Gastrocnemius medialis (tissue), 4 donors: ENCODE results near the gene SFMBT2. TPM values are rescaled to one million over a fixed set of nuclear protein-coding genes. Genes with fewer than 3 reads are reported as not detected.

Experiments
- ATAC-seq, 2 donors: fragments of 150-250 bp; one replicate each; pipeline ENCODE4 v1.9.1; 2016
- DNase-seq, 2 donors: peaks; one replicate each; pipeline ENCODE4 v3.0.0-alpha.2; 2019
- H3K27ac ChIP-seq, 4 donors: fragments of 200-600 bp; sonication (generic); 1 replicate in 1 of 4; 2 replicates in 3 of 4; pipeline ENCODE4 v1.5.1; 2016 to 2018; ENCODE audit warnings: mild to moderate bottlenecking in 2 of 4, moderate library complexity in 1 of 4
- H3K27me3 ChIP-seq, 3 donors: fragments of 200-600 bp; sonication (generic) in 2 of 3; 1 replicate in 1 of 3; 2 replicates in 2 of 3; pipeline versions ENCODE4 v1.5.1 to v1.6.0; 2016 to 2019; ENCODE audit warnings: mild to moderate bottlenecking in 1 of 3, moderate library complexity in 1 of 3
- H3K36me3 ChIP-seq, 2 donors: fragments of 200-600 bp; sonication (generic) in 1 of 2; one replicate each; pipeline ENCODE4 v1.5.1; 2017 to 2018
- H3K4me1 ChIP-seq, 2 donors: fragments of 200-600 bp; sonication (generic) in 1 of 2; one replicate each; pipeline ENCODE4 v1.5.1; 2016 to 2017; ENCODE audit warnings: mild to moderate bottlenecking in 2 of 2
- H3K4me3 ChIP-seq, 4 donors: fragments of 200-600 bp; sonication (generic) in 3 of 4; 1 replicate in 1 of 4; 2 replicates in 3 of 4; pipeline ENCODE4 v1.5.1; 2016 to 2019; ENCODE audit warnings: mild to moderate bottlenecking in 2 of 4
- H3K9me3 ChIP-seq, 3 donors: fragments of 200-600 bp; sonication (generic) in 2 of 3; 1 replicate in 1 of 3; 2 replicates in 2 of 3; pipeline ENCODE4 v1.5.1; 2016 to 2019
- CTCF ChIP-seq, 5 experiments: fragments of 450-650 bp in 3 of 5; fragments of 200-600 bp in 2 of 5; sonication (generic) in 2 of 5; IDR thresholded peaks in 4 of 5; conservative IDR thresholded peaks in 1 of 5; 1 replicate in 4 of 5; 2 replicates in 1 of 5; pipeline ENCODE4 v1.5.1; 2016 to 2019; ENCODE audit warnings: antibody characterized with exemption in 5 of 5, mild to moderate bottlenecking in 3 of 5, moderate library complexity in 3 of 5
- POLR2A ChIP-seq, 2 donors: fragments of 450-650 bp; IDR thresholded peaks; one replicate each; pipeline ENCODE4 v1.6.1; 2017; ENCODE audit warnings: antibody characterized with exemption in 2 of 2, mild to moderate bottlenecking in 2 of 2, moderate library complexity in 2 of 2
- in situ Hi-C, 4 donors: fragments of 200-750 bp; cut with MboI; loops; one replicate each; pipeline versions ENCODE4 v1.15.0 to v1.8.0; 2017; ENCODE audit warnings: low sequenced_read_pairs in 4 of 4
- intact Hi-C: fragments of 100-400 bp; cut with DNase I; formaldehyde crosslinking; loops from one replicate; pipeline ENCODE4 v1.15.1; 2023; ENCODE audit warnings: low total_unique reads
- total RNA-seq, 4 donors: library from RNA; depleted of rRNA; stranded (reverse); fragments of >200 nt; gene quantifications; one replicate each; pipeline versions ENCODE4 v1.1.0 to v1.2.3, GENCODE V29; 2016

The SFMBT2 gene
- total RNA-seq, 4 donors from 2014 or later: 1.1 to 6.9 (median 2.1) TPM

GRCh38 chr10:7411671-7412128, 866 bp upstream of the SFMBT2 start:
- intact Hi-C loops (no loop called here), in situ Hi-C loops (loop anchor here (10.0 to 25.0 kb wide), 6 partner anchors 147 to 999 kb away; no protein-coding TSS in a partner anchor)
- Histone ChIP-seq H3K4me3 (peak overlapping the region; percentile 58 to 83 (median 73)), H3K9me3 (no peaks in the 10 kb centered on the region), H3K4me1 (peaks cover 6 to 18% of the 10 kb centered on the region in 2 donors), H3K27me3 (no peaks in the 10 kb centered on the region), H3K27ac (peak overlapping the region in 1 of 4 donors; percentile 84), H3K36me3 (no peaks in the 10 kb centered on the region)
- DNase-seq (peak in 1 of 2 donors; percentile 17), ATAC-seq (no peak)
- TF ChIP-seq POLR2A (IDR thresholded peaks at IDR 0.05) (no peak), CTCF (IDR thresholded peaks at IDR 0.05 in 4 of 5, conservative IDR thresholded peaks at IDR 0.05 in 1 of 5) (no peak)

GRCh38 chr10:7410301-7410861, 453 bp downstream of the SFMBT2 start:
- no peaks in the 10 kb centered on the region for H3K9me3 ChIP-seq
- H3K36me3 ChIP-seq: no peaks in the 10 kb centered on the region
- TF ChIP-seq CTCF (IDR thresholded peaks at IDR 0.05 in 4 of 5, conservative IDR thresholded peaks at IDR 0.05 in 1 of 5): no peak
- TF ChIP-seq POLR2A (IDR thresholded peaks at IDR 0.05): no peak
- ATAC-seq (peak in 1 of 2 donors; percentile 5), DNase-seq (no peak)
- intact Hi-C loops (no loop called here), in situ Hi-C loops (loop anchor here (10.0 to 25.0 kb wide), 6 partner anchors 146 to 998 kb away; no protein-coding TSS in a partner anchor)
- H3K27me3 ChIP-seq: no peaks in the 10 kb centered on the region
- H3K27ac ChIP-seq: peak overlapping the region; percentile 76 to 85 (median 82)
- peaks cover 10 to 18% of the 10 kb centered on the region in 2 donors for H3K4me1 ChIP-seq
- peak overlapping the region; percentile 58 to 83 (median 73) for H3K4me3 ChIP-seq

- no peaks in the 10 kb centered on the region for H3K9me3 ChIP-seq
- H3K27me3 ChIP-seq: no peaks in the 10 kb centered on the region
- in situ Hi-C loops: loop anchor here (5.0 to 25.0 kb wide), 8 partner anchors 145 to 997 kb away; no protein-coding TSS in a partner anchor
- no peaks in the 10 kb centered on the region for H3K36me3 ChIP-seq
- no peak for TF ChIP-seq CTCF (IDR thresholded peaks at IDR 0.05 in 4 of 5, conservative IDR thresholded peaks at IDR 0.05 in 1 of 5)
- no peak for TF ChIP-seq POLR2A (IDR thresholded peaks at IDR 0.05)
- peak in 1 of 2 donors; percentile 32 for DNase-seq
- ATAC-seq: peak in 1 of 2 donors; percentile 18
- intact Hi-C loops: loop anchor here (2.0 to 10.0 kb wide), 2 partner anchors 191 to 1005 kb away; no protein-coding TSS in a partner anchor
- peaks cover 10 to 18% of the 10 kb centered on the region in 2 donors for H3K4me1 ChIP-seq
- peak overlapping the region; percentile 58 to 83 (median 73) for H3K4me3 ChIP-seq
- peak overlapping the region; percentile 76 to 85 (median 82) for H3K27ac ChIP-seq
Observed at GRCh38 chr10:7409732-7410168, 1.1 kb downstream of the SFMBT2 start.

- no peaks in the 10 kb centered on the region for H3K27me3 ChIP-seq
- TF ChIP-seq POLR2A (IDR thresholded peaks at IDR 0.05) (peak in 1 of 2 donors; percentile 49), CTCF (IDR thresholded peaks at IDR 0.05 in 4 of 5, conservative IDR thresholded peaks at IDR 0.05 in 1 of 5) (no peak)
- in situ Hi-C loops (loop anchor here in 3 of 4 donors (5.0 to 25.0 kb wide), 5 partner anchors 147 to 997 kb away; no protein-coding TSS in a partner anchor), intact Hi-C loops (loop anchor here (2.0 to 10.0 kb wide), 2 partner anchors 190 to 1004 kb away; no protein-coding TSS in a partner anchor)
- H3K27ac ChIP-seq: peak overlapping the region; percentile 76 to 85 (median 82)
- no peaks in the 10 kb centered on the region for H3K36me3 ChIP-seq
- H3K4me1 ChIP-seq: peaks cover 14 to 18% of the 10 kb centered on the region in 2 donors
- peak; percentile 29 to 53 for ATAC-seq
- H3K4me3 ChIP-seq: peak overlapping the region; percentile 58 to 83 (median 73)
- DNase-seq: peak in 1 of 2 donors; percentile 58
- no peaks in the 10 kb centered on the region for H3K9me3 ChIP-seq
Observed at GRCh38 chr10:7409045-7409731, 1.6 kb downstream of the SFMBT2 start.
